SK-N-SH (cell line): ENCODE measurements around the gene SLC3A2. TPM values are rescaled to one million over a fixed set of nuclear protein-coding genes. Genes with fewer than 3 reads are reported as not detected.

Experiments used
- CTCF ChIA-PET: fragments of 300-600, 350-600 bp; formaldehyde crosslinking; extraction: SDS; loops from one replicate; lab custom pipeline; 2021; lab: Yijun Ruan, JAX
- POLR2A ChIA-PET: fragments of 350-600 bp; sonication (Branson Sonifier 250); formaldehyde crosslinking; extraction: SDS; loops from one replicate; lab custom pipeline; 2020; ENCODE audit warnings: antibody characterized with exemption, inconsistent platforms; lab: Yijun Ruan, JAX
- DNase-seq: peaks from one replicate; pipeline ENCODE4 v3.0.0; 2012
- H2AFZ ChIP-seq: fragments of 200-600 bp; sonication (generic); 2 replicates; pipeline ENCODE4 v1.8.1; 2016; ENCODE audit warnings: antibody characterized with exemption, mild to moderate bottlenecking, low read depth
- H3F3A ChIP-seq: fragments of 200-600 bp; sonication (generic); replicated peaks from 2 replicates; pipeline ENCODE3; 2016; ENCODE audit warnings: antibody characterized with exemption, mild to moderate bottlenecking; ENCODE audit not compliant: insufficient read depth
- H3K27ac ChIP-seq, 2 experiments: fragments of 200-500 bp in 1 of 2; fragments of 200-600 bp in 1 of 2; sonication (Bioruptor generic) in 1 of 2; sonication (generic), shearing (Covaris generic) in 1 of 2; 2 replicates each; pipeline versions ENCODE4 v1.5.1 to v1.6.1; 2014 to 2016; ENCODE audit warnings: low read depth in 2 of 2, inconsistent platforms in 1 of 2, low read length in 1 of 2, mild to moderate bottlenecking in 1 of 2, mixed read lengths in 1 of 2
- H3K27me3 ChIP-seq: fragments of 200-600 bp; sonication (generic), shearing (Covaris generic); 2 replicates; pipeline ENCODE4 v1.6.1; 2016; ENCODE audit warnings: mixed run types; ENCODE audit not compliant: insufficient read depth
- H3K36me3 ChIP-seq, 2 experiments: fragments of 200-500 bp in 1 of 2; fragments of 200-600 bp in 1 of 2; sonication (Bioruptor generic) in 1 of 2; sonication (generic) in 1 of 2; replicated peaks in 1 of 2; 2 replicates each; pipeline versions ENCODE3 to v1.5.1; 2014 to 2016; ENCODE audit warnings: low read length in 1 of 2, mild to moderate bottlenecking in 1 of 2; ENCODE audit not compliant: insufficient read depth in 2 of 2, control insufficient read depth in 1 of 2
- H3K4me1 ChIP-seq, 2 experiments: fragments of 200-500 bp in 1 of 2; fragments of 200-600 bp in 1 of 2; sonication (Bioruptor generic) in 1 of 2; sonication (generic), shearing (Covaris generic) in 1 of 2; 2 replicates each; pipeline versions ENCODE4 v1.5.1 to v1.6.1; 2014 to 2016; ENCODE audit warnings: low read depth in 1 of 2, low read length in 1 of 2, mixed run types in 1 of 2; ENCODE audit not compliant: insufficient read depth in 2 of 2, control insufficient read depth in 1 of 2
- H3K4me2 ChIP-seq: fragments of 200-600 bp; sonication (generic), shearing (Covaris generic); 2 replicates; pipeline ENCODE4 v1.6.1; 2017; ENCODE audit warnings: mixed run types
- H3K4me3 ChIP-seq, 2 experiments: fragments of 200-500 bp in 1 of 2; fragments of 200-600 bp in 1 of 2; sonication (Bioruptor generic) in 1 of 2; sonication (generic), shearing (Covaris generic) in 1 of 2; 2 replicates each; pipeline versions ENCODE4 v1.5.1 to v1.8.1; 2014 to 2016; ENCODE audit warnings: low read depth in 2 of 2, inconsistent platforms in 1 of 2, low read length in 1 of 2, mild to moderate bottlenecking in 1 of 2, mixed read lengths in 1 of 2, moderate library complexity in 1 of 2
- H3K79me2 ChIP-seq: fragments of 200-600 bp; sonication (generic); 2 replicates; pipeline ENCODE4 v1.8.1; 2017; ENCODE audit warnings: mild to moderate bottlenecking; ENCODE audit not compliant: insufficient read depth
- H3K9ac ChIP-seq: fragments of 200-600 bp; sonication (generic); 2 replicates; pipeline ENCODE4 v1.6.1; 2017; ENCODE audit warnings: mixed run types
- H3K9me2 ChIP-seq: fragments of 200-600 bp; sonication (generic); 2 replicates; pipeline ENCODE4 v1.6.1; 2017; ENCODE audit warnings: mixed run types
- H3K9me3 ChIP-seq: fragments of 200-600 bp; sonication (generic); 2 replicates; pipeline ENCODE4 v1.6.1; 2017; ENCODE audit warnings: mixed run types, mild to moderate bottlenecking, moderate library complexity
- H4K20me1 ChIP-seq: fragments of 200-600 bp; sonication (generic); 2 replicates; pipeline ENCODE4 v1.6.1; 2017; ENCODE audit warnings: mild to moderate bottlenecking, mixed run types; ENCODE audit not compliant: insufficient read depth
- CTCF ChIP-seq: fragments of 200-600 bp; sonication (generic); IDR thresholded peaks from 2 replicates; pipeline ENCODE4 v1.6.1; 2017; ENCODE audit warnings: antibody characterized with exemption, mild to moderate bottlenecking, moderate library complexity
- ELF1 ChIP-seq: IDR thresholded peaks from 2 replicates; pipeline ENCODE4 v1.4.0; 2012
- EZH2phosphoT487 ChIP-seq: fragments of 200-600 bp; sonication (generic); IDR thresholded peaks from 2 replicates; pipeline ENCODE4 v1.6.1; 2017; ENCODE audit warnings: low read depth, mixed run types, mild to moderate bottlenecking, antibody characterized with exemption, moderate library complexity, borderline replicate concordance
- IRF3 ChIP-seq: fragments of 150-350 bp; IDR thresholded peaks from 2 replicates; pipeline ENCODE4 v1.6.1; 2016; ENCODE audit warnings: mild to moderate bottlenecking, low read depth, low read length
- MAX ChIP-seq: IDR thresholded peaks from 2 replicates; pipeline ENCODE4 v1.4.0; 2012; ENCODE audit warnings: low read depth
- MEF2A ChIP-seq: IDR thresholded peaks from 2 replicates; pipeline ENCODE4 v1.4.0; 2012; ENCODE audit warnings: low read depth, borderline replicate concordance
- MXI1 ChIP-seq: IDR thresholded peaks from 2 replicates; pipeline ENCODE4 v1.6.1; 2012; ENCODE audit warnings: mild to moderate bottlenecking, low read depth, low read length, improper control_type of control experiment
- NFIC ChIP-seq: IDR thresholded peaks from 2 replicates; pipeline ENCODE4 v1.4.0; 2012; ENCODE audit warnings: borderline replicate concordance
- NRF1 ChIP-seq: IDR thresholded peaks from 2 replicates; pipeline ENCODE4 v1.6.1; 2012; ENCODE audit warnings: low read depth, mild to moderate bottlenecking, low read length
- PBX3 ChIP-seq: IDR thresholded peaks from 2 replicates; pipeline ENCODE4; 2012
- POLR2AphosphoS5 ChIP-seq: IDR thresholded peaks from 2 replicates; pipeline ENCODE4 v1.6.1; 2012; ENCODE audit warnings: low read depth, low read length
- RCOR1 ChIP-seq: fragments of 150-350 bp; IDR thresholded peaks from 2 replicates; pipeline ENCODE4 v1.6.1; 2017; ENCODE audit warnings: antibody characterized with exemption, low read length
- RFX5 ChIP-seq: IDR thresholded peaks from 2 replicates; pipeline ENCODE4 v1.6.1; 2012; ENCODE audit warnings: mild to moderate bottlenecking, improper control_type of control experiment, low read length
- RXRA ChIP-seq: IDR thresholded peaks from 2 replicates; pipeline ENCODE4 v1.4.0; 2012; ENCODE audit warnings: low read depth, mild to moderate bottlenecking, borderline replicate concordance
- SMC3 ChIP-seq: IDR thresholded peaks from 2 replicates; pipeline ENCODE4 v1.6.1; 2012; ENCODE audit warnings: low read depth, low read length, improper control_type of control experiment
- TAF1 ChIP-seq: IDR thresholded peaks from 2 replicates; pipeline ENCODE4 v1.6.1; 2012; ENCODE audit warnings: low read depth, mild to moderate bottlenecking, low read length, moderate library complexity, borderline replicate concordance
- USF2 ChIP-seq: fragments of 150-350 bp; IDR thresholded peaks from 2 replicates; pipeline ENCODE4 v1.6.1; 2017; ENCODE audit warnings: antibody characterized with exemption, low read length, low read depth, borderline replicate concordance
- YY1 ChIP-seq: IDR thresholded peaks from 2 replicates; pipeline ENCODE4 v1.4.0; 2012; ENCODE audit warnings: low read depth, mild to moderate bottlenecking
- WGBS: methylation state at CpG from one replicate; pipeline ENCODE4 v1.1.6; 2017; ENCODE audit warnings: low lambda C conversion rate; 5-methylcytosine and 5-hydroxymethylcytosine counted together
- polyA plus RNA-seq, 3 experiments: library from polyadenylated mRNA; depleted of rRNA; stranded (reverse); fragments of >200 nt; gene quantifications; 2 replicates each; pipeline ENCODE4 v1.2.3, GENCODE V29; 2012

The SLC3A2 gene
- polyA plus RNA-seq, 1 of the 3 experiments (the other 2 are of a cell fraction) = 308 TPM

- TF ChIP-seq USF2 (no peak), NFIC (no peak), RFX5 (no peak), ELF1 (no peak), YY1 (no peak), RCOR1 (no peak), MAX (no peak), CTCF (no peak), TAF1 (no peak)
Measured at GRCh38 chr11:62925745-62926679, 45.3 kb downstream of the SLC3A2 start (continued).

GRCh38 chr11:62926680-62927455 lies 46.2 kb downstream of the SLC3A2 start:
- CTCF ChIA-PET = interaction anchor here (0.9 to 6.9 kb wide), 4 partner anchors 20 to 96 kb away, joined by 3 to 54 read pairs (median 13); no protein-coding TSS in a partner anchor
- Histone ChIP-seq H3K79me2 (no peaks in the 10 kb centered on the region), H3K36me3 (no peaks in the 10 kb centered on the region), H3F3A (no peaks in the 10 kb centered on the region), H3K4me1 (peaks cover 0 to 35% of the 10 kb centered on the region in 2 experiments; a peak in 1 of 4 replicates), H3K27me3 (no peaks in the 10 kb centered on the region), H3K27ac (no peak overlapping the region), H3K4me3 (no peak overlapping the region), H3K4me2 (no peak overlapping the region), H3K9me2 (no peaks in the 10 kb centered on the region), H3K9ac (no peak overlapping the region), H4K20me1 (no peaks in the 10 kb centered on the region), H2AFZ (no peak overlapping the region), H3K9me3 (no peaks in the 10 kb centered on the region)
- 81% methylated on average over 30 of the region's 53 CpGs for WGBS
- POLR2A ChIA-PET = no interaction called here
- no peak for DNase-seq
- no peak for TF ChIP-seq PBX3
- no peak for TF ChIP-seq TAF1
- TF ChIP-seq CTCF = no peak
- TF ChIP-seq POLR2AphosphoS5 = no peak
- no peak for TF ChIP-seq NFIC
- TF ChIP-seq RCOR1 = no peak
- no peak for TF ChIP-seq NRF1
- no peak for TF ChIP-seq YY1
- TF ChIP-seq MEF2A = no peak
- no peak for TF ChIP-seq IRF3
- TF ChIP-seq SMC3 = no peak
- TF ChIP-seq RXRA = no peak
- TF ChIP-seq MXI1 = no peak
- no peak for TF ChIP-seq EZH2phosphoT487
